ENCODE results near the gene TMEM18. TPM values are rescaled to one million over a fixed set of nuclear protein-coding genes. Genes with fewer than 3 reads are reported as not detected.

Gene TMEM18
- polyA plus RNA-seq, 4 donors = 55.7 to 62.0 (median 57.8) TPM

DNA sequence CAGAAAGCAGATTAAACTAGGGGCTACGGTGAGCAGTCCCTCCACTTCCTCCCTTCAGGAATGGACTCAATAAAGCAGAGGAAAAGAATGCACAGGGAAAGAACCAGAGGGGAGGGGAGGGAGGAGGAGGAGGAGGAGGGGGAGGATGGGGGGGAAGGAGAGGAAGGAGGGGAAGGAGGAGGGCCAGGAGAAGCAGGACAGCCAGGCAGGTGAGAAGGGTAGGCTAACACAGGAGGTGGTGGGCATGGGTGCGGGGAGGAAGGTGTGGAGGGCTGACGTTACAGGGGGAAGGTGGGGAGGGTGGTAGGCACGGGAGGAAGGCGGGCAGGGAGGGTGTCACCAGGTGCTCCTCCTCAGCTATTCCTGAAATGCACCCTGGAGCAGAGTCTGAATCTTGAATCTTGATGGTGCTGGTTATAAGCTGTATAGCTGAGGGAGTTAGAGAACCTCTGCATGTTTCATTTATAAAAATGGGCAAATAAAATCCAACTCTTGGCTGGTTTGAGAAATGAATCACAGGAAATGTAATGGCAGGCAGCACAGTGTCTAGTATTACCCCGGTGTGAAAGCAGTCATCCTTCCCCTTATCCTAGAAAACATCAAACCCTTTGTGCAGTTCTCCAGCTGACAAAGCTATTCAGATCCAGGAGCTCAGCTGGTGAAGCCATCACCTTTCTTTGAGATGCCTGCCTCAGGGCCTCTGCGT lies 3.4 kb downstream of the TMEM18 start:
- no peak for DNase-seq (ENCODE audit: low read depth in 4 of 4, low spot score in 3 of 4)

DNA sequence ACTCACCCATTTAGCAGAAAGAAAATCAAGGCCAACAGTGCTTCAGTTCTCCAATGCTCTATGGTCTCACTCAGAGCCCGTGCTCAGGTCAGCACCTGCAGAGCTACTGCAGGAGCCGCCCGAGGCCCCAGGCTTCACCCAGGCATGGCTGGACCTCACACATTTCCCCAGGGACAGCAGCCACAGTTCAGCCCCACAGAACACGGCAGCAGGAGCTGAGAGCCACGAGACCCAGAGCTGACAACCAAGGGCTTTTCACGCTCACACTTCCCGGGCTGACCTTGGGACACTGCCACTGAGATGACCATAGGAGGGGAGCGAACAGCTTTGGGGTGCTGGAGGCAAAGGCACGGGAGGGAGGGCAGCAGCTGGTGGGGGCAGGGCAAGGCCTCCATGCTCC lies 4.2 kb downstream of the TMEM18 start:
- no peak for DNase-seq (ENCODE audit: low read depth in 4 of 4, low spot score in 3 of 4)

DNA sequence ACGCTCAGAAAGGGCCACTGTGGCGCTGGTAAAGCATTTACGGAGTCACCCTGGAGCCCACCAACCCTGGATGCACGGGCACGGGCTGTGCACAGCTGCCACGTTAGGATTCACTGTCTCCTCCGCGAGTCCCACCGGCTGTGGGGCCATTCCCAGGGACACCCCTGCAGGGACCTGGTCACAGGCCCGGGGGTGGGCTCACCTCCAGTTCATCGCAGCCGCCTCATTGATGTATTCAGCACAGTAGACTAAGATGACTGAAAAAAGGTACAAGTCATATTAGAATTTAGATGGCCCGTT lies 4.7 kb downstream of the TMEM18 start:
- DNase-seq (ENCODE audit: low read depth in 4 of 4, low spot score in 3 of 4) = no peak

DNA sequence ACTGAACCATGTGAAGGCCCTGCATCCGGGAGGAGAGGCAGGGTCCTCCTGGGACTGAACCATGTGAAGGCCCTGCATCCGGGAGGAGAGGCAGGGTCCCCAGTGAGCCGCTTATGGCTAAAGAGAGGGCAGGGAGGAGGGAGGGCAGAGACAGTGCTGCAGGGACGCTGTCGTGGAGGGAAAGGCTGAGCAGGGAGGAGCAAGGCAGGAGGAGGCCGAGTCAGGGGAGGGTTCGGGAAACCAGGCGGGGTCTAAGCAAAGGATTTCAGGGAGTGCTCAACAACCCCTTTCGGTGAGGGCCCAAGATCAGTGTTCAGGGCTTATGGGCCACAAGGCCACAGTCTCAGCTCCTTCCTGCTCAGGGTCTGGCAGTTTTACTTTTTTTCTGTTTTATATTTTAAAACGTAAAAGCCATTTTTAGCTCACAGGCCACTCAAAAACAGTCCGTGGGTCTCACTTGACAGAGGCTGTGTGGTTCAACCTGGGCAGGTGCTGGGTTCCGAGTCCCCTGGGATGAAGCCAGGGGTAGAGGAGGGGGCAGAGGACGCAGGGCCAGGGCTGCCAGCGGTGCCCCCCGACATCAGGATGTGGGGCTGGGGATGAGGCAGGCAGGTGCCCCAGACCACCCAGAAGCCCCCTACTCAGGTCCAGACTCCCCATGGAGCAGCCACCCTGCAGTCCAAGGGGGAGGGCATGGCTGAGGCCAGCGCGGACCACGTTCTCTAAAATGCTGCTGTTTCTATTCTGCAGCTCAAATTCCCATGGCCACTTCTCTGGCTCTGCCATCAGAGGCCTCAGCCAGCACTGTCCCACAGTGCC lies 5.2 kb downstream of the TMEM18 start:
- DNase-seq (ENCODE audit: low read depth in 4 of 4, low spot score in 3 of 4) = no peak

DNA sequence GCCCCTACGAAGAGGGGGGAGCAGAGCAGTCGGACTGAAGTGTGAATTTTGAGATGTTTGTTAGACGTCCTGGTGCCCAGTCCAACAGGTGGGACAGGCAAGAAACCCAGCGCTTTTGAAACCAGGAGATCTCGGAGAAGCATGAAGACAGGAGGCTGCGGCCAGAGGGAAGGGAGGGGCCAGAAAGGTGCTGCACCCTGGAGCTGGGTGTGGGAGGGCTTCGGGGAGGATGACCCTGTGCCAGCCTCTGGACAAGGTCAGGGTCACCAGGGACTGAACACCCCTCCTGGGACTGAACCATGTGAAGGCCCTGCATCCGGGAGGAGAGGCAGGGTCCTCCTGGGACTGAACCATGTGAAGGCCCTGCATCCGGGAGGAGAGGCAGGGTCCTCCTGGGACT lies 6.1 kb downstream of the TMEM18 start:
- DNase-seq (ENCODE audit: low read depth in 4 of 4, low spot score in 3 of 4) = no peak

DNA sequence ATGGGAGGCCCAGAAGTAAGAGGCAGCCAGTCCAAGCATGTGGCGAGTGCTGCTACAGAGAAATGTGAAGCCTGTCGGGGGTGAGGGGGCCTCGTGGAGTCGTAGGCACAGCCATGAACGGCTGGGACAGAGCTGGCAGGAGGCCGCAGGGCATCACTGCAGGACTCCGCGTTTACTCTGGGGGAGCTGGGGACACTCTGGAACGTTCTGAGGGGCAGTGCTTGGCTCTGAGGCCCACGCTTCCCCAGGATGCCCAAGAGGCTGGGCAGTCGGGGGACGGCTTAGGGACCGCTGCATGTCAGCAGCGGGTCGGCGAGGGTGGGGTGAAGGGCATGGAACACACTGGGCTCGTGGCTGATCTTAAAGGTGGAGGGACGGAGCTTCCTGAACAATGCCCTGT lies 6.6 kb downstream of the TMEM18 start:
- DNase-seq (ENCODE audit: low read depth in 4 of 4, low spot score in 3 of 4) = no peak

DNA sequence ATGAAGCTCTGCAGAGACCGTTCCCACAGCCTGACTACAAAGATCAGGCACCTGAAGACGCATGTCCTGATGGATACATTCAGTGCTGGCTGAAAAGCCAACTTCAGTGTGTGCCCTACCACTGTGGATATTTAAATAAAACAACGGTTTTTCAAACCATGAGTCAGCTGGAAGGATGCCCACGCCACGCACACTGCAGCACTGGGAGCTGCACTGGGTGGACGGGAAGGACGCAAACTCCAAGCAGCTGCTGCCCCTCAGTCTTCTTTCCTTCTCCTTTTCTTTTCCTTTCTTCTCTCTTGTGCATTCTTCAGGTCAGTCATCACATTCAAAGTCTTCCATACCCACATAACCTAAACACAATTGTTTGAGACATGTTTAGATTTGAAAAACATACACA lies 7.9 kb downstream of the TMEM18 start:
- no peak for DNase-seq (ENCODE audit: low read depth in 4 of 4, low spot score in 3 of 4)

DNA sequence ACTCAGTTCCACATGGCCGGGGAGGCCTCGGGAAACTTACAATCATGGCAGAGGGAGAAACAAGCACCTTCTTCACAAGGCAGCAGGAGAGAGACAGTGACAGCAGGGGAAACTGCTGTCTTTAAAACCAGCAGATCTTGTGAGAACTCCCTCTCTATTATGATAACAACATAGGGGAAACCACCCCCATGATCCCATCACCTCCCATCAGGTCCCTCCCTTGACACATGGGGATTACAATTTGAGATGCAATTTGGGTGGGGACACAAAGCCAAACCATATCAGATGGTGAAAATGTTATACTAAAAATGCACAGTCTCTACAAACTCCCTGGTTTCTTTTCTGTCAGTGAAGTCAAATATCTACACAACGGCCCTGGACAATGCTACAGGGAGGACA lies 9.2 kb downstream of the TMEM18 start:
- DNase-seq (ENCODE audit: low read depth in 4 of 4, low spot score in 3 of 4) = no peak

DNA sequence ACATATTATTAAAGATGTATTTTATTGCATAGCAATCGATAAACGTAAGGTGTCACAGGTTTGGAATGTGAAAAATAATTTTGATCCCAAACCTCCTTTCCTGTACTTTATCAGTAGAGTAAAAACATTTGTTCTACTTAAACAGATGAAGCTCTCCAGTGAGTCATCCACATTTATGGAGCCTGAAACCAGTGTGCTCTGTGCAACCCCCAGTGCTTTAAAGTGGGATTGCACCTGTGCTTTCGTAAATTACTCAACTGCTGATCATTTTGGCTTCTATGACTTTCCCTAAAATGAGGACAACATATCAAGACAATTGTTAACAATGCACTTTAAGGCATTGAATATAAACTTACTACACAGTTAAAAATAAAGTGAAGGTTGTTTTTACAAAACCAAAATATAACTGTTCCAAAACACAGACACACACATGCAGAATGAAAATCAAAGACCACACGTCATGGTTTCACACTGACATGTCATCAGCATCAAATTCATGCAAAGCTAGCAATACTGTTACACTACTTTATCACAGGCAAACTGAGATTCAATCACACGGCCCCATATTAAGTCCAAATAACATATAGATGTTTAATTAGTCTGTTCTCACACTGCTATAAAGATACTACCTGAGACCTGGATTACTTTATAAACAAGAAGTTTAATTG lies 9.7 kb downstream of the TMEM18 start:
- DNase-seq (ENCODE audit: low read depth in 4 of 4, low spot score in 3 of 4) = no peak

DNA sequence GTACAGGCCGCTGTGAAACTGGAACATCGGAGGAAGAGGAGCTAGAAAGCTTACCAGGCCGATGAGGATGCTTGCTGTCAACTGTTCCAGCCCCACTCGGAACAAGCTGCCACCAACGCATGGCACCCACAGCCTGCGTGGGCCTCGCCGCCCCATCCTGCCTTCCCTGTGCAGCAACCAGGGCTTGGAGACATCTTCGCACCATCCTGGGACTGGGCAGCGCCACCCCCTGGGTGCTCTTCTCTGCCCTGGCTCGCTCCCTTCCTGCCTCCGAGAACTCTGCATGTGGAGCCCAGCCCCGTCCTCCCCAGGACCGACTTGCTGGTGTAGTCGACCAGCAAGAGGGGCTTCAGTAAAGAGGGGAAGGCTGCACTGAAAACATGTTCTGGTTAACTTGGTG lies 10.8 kb downstream of the TMEM18 start:
- no peak for DNase-seq (ENCODE audit: low read depth in 4 of 4, low spot score in 3 of 4)

DNA sequence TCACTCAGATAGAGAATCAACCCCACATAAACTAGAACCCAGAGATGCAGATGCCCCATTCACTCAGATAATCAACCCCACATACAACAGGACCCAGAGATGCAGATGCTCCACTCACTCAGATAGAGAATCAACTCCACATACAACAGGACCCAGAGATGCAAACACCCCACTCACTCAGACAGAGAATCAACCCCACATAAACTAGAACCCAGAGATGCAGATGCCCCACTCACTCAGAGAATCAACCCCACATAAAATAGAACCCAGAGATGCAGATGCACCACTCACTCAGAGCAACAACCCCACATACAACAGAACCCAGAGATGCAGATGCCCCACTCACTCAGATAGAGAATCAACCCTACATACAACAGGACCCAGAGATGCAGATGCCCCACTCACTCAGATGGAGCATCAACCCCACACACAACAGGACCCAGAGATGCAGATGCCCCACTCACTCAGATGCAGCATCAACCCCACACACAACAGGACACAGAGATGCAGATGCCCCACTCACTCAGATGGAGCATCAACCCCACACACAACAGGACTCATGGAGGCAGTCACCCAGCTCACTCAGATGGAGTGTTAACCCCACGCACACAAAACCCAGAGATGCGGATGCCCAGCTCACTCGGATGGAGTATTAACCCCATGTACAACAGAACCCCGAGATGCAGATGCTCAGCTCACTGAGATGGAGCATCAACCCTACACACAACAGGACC lies 11.7 kb downstream of the TMEM18 start:
- no peak for DNase-seq (ENCODE audit: low read depth in 4 of 4, low spot score in 3 of 4)

DNA sequence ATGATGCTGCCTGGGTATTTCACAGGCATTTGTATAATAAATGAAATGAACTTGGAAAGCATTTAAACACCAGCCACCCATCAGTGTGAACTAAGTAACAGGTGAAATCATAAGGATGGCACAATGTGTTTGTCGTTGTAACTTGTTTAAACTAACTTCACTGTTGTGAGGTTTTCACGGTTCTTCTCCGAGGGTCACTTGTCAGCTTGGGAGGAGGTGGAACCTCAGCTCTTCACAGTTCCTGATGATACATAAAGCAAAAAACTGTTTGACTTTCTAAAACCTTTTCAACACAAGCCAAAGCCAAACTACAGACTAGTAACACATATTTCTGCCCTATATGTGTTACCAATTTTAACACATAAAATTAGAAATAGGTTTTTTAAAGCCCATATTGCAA lies 13.1 kb downstream of the TMEM18 start:
- no peak for DNase-seq (ENCODE audit: low read depth in 4 of 4, low spot score in 3 of 4)

DNA sequence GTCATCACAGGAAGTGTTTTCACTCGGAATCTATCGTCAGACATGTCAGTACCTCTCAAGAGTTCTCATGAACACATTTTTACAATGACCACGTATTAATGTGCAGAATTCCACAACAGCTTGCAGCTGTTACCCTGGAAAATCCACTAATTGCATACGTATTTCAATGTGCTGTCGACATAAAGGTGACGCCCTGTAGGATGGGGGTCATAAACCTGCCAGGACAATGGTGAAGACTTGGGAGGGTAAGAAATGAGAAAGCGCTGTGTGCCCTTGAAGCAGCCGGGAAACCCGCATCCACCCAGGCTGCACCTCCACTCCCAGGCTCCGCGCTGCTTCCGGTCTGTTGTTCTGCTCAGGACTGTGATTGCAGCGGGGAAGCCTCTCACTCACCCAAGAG lies 14.0 kb downstream of the TMEM18 start:
- no peak for DNase-seq (ENCODE audit: low read depth in 4 of 4, low spot score in 3 of 4)

DNA sequence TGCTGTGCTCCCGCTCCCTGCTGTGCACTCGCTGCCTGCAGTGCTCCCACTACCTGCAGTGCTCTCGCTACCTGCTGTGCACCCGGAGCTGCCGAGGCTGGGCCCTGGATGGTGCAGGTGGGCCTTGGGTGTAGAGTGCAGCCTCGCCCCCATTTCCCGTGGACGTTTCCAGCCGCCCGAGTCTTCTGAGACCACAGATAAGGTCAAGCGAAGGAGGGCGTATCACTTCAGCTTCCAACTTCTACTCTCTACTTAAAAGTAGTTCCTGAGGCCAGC lies 15.9 kb downstream of the TMEM18 start:
- DNase-seq (ENCODE audit: low read depth in 4 of 4, low spot score in 3 of 4) = no peak

DNA sequence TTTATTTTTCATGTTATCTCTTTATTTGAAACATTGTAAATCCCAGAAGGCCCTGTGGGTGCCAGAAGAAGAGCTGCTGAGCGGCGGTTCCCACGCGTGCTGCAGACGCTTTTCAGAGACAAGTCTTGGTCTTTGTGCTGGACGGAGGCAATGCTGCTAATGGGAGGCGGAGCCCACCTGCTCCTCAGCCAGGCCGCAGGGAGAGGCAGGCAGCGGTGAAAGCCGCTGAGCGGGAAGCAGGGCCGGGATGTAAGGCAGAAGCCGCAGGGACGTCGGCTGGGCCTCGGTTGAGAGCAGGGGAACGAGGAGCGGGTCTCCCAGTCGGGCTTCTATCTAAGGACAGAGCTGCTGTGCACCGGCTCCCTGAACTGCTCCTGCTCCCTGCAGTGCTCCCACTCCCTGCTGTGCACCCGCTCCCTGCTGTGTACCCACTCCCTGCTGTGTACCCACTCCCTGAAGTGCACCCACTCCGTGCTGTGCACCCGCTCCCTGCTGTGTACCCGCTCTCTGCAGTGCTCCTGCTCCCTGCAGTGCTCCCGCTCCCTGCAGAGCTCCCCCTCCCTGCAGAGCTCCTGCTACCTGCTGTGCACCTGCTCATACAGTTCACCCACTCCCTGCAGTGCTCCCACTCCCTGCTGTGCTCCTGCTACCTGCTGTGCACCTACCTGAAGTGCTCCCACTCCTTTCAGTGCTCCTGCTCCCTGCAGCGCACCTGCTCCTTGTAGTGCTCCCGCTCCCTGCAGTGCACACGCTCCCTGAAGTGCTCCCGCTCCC lies 16.4 kb downstream of the TMEM18 start:
- no peak for DNase-seq (ENCODE audit: low read depth in 4 of 4, low spot score in 3 of 4)

DNA sequence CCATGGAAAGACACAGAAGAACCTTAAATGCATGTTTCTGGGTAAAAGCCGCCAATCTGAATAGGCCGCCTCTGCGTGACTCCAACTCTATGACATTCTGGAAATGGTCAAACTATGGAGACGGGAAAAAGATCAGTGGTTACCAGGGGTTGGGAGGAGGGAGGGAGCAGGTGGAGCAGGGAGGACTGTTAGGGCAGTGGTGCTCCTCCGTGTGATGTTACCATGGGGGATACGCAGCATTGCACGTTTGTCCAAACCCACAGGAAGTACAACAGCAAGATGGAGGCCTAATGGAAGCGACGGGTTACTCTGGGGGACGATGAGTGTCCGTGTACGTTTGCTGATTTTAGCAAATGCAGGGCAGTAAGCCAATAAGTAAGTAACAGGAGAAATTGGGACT lies 17.2 kb downstream of the TMEM18 start:
- no peak for DNase-seq (ENCODE audit: low read depth in 4 of 4, low spot score in 3 of 4)

DNA sequence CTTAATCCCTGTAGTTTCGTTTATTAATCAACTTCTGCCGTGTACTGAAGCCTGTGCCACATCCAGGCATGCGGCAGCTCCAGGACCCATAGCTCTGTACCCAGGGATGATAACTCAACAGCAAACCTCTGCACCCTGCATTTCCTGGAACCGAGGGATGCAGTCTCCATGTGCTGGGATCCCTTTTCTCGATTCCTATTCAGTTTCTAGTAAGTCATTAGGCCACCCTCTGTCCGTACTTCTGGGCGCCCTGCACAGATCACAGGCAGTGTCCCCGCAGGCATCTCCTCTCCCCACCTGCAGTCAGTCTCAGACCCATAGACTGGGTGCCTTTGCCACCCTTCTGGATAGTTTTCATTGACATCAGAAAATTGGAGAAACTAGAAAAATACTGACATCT lies 18.8 kb downstream of the TMEM18 start:
- DNase-seq (ENCODE audit: low read depth in 4 of 4, low spot score in 3 of 4) = no peak

DNA sequence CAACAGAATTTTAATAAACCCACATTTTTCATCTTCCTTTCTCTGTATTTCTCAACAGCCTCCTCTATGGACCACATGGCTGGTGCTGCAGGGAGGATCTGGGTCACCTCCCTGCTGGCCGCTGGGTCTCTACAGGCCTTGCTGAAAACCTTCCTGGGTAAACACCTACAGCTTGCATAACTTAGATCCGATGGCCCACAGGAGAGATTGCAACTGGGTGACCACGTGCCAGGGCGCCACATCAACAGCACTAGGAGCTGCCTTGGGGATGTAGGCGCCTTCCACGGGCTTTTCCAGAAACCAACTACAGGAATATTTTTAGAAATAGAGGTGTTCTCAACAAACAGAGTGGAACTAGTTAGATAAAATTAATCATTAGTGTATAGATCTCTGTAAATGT lies 19.4 kb downstream of the TMEM18 start:
- no peak for DNase-seq (ENCODE audit: low read depth in 4 of 4, low spot score in 3 of 4)

DNA sequence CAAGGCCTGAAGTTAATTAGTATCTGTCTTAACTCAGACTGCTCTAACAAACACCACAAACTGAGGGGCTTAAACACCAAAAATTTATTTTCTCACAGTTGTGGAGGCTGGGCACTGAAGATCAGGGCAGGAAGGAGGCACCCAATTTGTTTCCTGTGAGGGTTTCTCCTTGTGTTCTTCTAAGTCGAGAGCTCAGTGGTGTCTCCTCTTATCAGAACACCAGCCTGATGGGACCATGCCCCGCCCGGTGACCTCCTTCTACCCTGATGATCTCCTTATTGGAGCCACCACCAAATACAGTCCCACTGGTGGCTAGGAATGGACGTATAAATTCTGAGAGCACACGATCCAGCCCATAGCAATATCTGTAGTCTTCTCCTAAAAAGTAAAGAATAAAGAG lies 20.5 kb downstream of the TMEM18 start:
- no peak for DNase-seq (ENCODE audit: low read depth in 4 of 4, low spot score in 3 of 4)

DNA sequence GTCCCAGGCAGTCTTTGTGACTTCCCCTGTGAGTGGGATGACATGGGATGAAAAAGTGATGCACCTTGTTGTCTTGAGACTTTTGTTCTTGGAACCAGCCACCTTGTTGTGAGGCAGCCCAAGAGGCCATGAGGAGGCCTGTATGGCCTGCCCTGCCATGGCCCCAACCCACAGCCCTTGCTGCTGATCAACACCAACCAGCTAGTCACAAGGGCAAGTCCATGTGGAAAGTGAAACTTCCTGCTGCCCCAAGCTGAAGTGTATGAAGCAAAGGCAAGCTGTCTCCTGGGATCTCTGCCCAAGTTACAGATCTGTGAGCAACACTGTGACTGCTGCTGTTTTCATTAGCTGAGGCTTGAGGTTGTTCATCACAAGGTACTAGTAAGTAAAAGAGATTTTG lies 21.6 kb downstream of the TMEM18 start:
- no peak for DNase-seq (ENCODE audit: low read depth in 4 of 4, low spot score in 3 of 4)

DNA sequence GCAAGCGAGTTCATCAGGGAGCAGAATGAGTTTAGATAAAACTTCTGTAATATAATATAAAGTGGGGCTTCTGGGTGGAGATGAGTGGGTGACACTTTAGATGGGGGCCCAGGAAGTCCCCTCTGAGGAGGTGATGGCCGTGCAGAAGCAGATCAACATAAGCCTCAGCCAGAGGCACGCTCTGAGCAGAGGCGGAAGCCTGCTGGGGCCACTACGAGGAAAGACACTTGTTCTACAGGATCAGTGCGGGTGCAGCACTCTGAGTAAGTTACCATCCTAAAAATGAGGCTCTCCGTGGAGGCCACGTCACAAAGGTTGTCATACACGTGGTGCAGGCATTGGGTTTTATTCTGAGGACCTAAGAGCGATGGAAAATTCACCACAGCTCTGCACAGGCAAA lies 22.3 kb downstream of the TMEM18 start:
- DNase-seq (ENCODE audit: low read depth in 4 of 4, low spot score in 3 of 4) = no peak
